ENCODE results near the gene PCK2. TPM values are rescaled to one million over a fixed set of nuclear protein-coding genes. Genes with fewer than 3 reads are reported as not detected.

Gene PCK2
- polyA plus RNA-seq, 1 donor from 2014 or later: 1.2 TPM

DNA sequence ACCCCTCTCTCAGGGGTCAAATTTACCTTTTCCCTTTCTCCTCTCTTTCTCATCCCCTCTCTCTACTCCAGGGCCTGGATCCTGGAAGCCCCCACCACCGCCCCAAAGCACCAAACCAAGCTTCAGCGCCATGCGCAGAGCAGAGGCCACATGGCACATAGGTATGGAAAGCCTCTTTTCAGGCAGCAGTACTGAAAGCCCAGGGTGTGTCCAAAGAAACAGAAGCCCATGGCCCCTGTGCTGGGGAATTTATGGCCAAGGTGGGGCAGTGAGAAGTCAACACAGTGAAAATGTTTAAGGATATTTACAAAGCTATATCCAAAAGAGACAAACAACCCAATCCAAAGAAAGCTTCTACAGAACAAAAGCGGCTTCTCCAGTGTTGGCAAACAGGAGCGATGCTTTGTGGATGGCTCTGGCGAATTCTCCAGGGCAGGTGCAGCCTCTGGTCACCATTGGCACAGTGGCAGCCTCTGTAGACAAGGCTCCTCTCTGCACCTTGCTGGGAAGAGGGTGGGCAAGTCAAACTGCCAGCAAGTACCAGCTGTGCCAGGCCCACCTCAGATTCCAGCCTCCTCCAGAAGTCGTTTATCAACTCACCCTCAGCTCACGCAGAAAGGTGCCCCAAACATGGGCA is 27.5 kb upstream of the PCK2 start:
- Histone ChIP-seq H3K36me3 (ENCODE audit: insufficient read depth, low read length) (no peaks in the 10 kb centered on the region), H2AFZ (ENCODE audit: low read depth, low read length) (no peak overlapping the region), H4K20me1 (ENCODE audit: insufficient read depth) (no peaks in the 10 kb centered on the region), H3K9me3 (ENCODE audit: low read length) (no peaks in the 10 kb centered on the region), H3K9ac (ENCODE audit: low read length) (no peak overlapping the region), H3K4me3 (ENCODE audit: low read length) (no peak overlapping the region), H3K27ac (ENCODE audit: low read length) (no peak overlapping the region), H3F3A (ENCODE audit: insufficient read depth, low read length, poor library complexity, severe bottlenecking) (no peaks in the 10 kb centered on the region), H3K9me2 (ENCODE audit: insufficient read depth, low read length) (no peaks in the 10 kb centered on the region), H3K79me2 (replicated peaks; ENCODE audit: insufficient read depth, low read length) (no peaks in the 10 kb centered on the region), H3K27me3 (ENCODE audit: insufficient read depth, low read depth, low read length) (no peaks in the 10 kb centered on the region), H3K4me2 (ENCODE audit: low read length) (no peak overlapping the region)
- TF ChIP-seq SMC3 (conservative IDR thresholded peaks at IDR 0.05; ENCODE audit: poor library complexity) (no peak), EZH2 (IDR thresholded peaks at IDR 0.05; ENCODE audit: borderline replicate concordance, insufficient read depth, low read length, poor library complexity, severe bottlenecking) (no peak), EP300 (conservative IDR thresholded peaks at IDR 0.05; ENCODE audit: poor library complexity, severe bottlenecking) (no peak), TAF1 (IDR thresholded peaks at IDR 0.05; ENCODE audit: low read depth) (no peak), POLR2AphosphoS5 (IDR thresholded peaks at IDR 0.05) (no peak), RAD21 (conservative IDR thresholded peaks at IDR 0.05) (no peak), MXI1 (conservative IDR thresholded peaks at IDR 0.05; ENCODE audit: poor library complexity, severe bottlenecking) (no peak)
- TF ChIP-seq, protein P1, sequence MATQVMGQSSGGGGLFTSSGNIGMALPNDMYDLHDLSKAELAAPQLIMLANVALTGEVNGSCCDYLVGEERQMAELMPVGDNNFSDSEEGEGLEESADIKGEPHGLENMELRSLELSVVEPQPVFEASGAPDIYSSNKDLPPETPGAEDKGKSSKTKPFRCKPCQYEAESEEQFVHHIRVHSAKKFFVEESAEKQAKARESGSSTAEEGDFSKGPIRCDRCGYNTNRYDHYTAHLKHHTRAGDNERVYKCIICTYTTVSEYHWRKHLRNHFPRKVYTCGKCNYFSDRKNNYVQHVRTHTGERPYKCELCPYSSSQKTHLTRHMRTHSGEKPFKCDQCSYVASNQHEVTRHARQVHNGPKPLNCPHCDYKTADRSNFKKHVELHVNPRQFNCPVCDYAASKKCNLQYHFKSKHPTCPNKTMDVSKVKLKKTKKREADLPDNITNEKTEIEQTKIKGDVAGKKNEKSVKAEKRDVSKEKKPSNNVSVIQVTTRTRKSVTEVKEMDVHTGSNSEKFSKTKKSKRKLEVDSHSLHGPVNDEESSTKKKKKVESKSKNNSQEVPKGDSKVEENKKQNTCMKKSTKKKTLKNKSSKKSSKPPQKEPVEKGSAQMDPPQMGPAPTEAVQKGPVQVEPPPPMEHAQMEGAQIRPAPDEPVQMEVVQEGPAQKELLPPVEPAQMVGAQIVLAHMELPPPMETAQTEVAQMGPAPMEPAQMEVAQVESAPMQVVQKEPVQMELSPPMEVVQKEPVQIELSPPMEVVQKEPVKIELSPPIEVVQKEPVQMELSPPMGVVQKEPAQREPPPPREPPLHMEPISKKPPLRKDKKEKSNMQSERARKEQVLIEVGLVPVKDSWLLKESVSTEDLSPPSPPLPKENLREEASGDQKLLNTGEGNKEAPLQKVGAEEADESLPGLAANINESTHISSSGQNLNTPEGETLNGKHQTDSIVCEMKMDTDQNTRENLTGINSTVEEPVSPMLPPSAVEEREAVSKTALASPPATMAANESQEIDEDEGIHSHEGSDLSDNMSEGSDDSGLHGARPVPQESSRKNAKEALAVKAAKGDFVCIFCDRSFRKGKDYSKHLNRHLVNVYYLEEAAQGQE (IDR thresholded peaks at IDR 0.05; ENCODE audit: borderline replicate concordance): no peak
- TF ChIP-seq, protein P2, sequence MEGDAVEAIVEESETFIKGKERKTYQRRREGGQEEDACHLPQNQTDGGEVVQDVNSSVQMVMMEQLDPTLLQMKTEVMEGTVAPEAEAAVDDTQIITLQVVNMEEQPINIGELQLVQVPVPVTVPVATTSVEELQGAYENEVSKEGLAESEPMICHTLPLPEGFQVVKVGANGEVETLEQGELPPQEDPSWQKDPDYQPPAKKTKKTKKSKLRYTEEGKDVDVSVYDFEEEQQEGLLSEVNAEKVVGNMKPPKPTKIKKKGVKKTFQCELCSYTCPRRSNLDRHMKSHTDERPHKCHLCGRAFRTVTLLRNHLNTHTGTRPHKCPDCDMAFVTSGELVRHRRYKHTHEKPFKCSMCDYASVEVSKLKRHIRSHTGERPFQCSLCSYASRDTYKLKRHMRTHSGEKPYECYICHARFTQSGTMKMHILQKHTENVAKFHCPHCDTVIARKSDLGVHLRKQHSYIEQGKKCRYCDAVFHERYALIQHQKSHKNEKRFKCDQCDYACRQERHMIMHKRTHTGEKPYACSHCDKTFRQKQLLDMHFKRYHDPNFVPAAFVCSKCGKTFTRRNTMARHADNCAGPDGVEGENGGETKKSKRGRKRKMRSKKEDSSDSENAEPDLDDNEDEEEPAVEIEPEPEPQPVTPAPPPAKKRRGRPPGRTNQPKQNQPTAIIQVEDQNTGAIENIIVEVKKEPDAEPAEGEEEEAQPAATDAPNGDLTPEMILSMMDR (IDR thresholded peaks at IDR 0.05; ENCODE audit: poor library complexity, severe bottlenecking): no peak

DNA sequence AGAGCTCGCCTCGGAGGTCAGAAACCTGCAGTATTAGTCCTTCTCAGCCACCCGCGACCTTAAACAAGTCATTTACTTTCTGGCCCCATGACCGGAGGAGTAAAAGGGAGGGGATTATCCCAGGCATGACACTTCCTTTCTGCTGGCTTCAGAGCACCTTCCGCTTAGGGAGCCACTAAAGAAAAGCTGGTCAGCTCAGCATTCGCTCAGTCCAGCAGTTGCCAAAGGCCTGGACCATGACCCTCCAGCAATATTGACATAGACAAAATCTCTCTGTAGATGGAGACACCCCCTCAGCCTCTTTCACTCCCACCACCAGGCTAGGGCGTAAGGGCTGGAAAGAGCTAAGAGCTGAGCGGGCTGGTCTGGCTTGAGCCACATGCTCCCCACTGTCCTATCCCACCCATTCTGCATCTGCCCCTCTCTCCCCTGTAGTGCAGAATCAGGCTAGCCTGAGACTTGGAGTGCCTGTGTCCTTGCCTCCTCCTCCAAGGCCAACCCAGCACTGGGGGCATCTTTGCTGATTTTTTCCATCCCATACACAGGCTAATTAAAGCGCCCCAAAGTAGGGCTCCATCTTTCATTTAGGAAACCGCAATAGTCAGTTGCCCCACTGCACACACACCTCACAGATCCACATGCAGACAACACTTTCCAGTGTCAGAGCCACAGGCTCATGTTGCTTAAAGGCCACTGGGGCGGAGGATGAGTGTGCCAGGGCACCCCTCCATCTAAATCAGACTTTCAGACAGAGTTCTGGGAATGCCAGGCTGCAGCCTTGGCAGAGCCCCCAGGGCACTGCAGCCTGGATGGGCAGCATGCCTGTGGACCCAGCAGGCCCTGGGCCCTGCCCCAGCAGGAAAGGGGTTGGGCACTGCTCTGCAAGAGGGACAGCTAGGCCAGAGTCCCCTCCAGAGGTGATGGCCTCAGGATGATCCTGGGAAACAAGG is 26.7 kb upstream of the PCK2 start:
- Histone ChIP-seq H3K4me3 (ENCODE audit: low read length) (no peak overlapping the region), H4K20me1 (ENCODE audit: insufficient read depth) (no peaks in the 10 kb centered on the region), H3K27ac (ENCODE audit: low read length) (no peak overlapping the region), H3K79me2 (replicated peaks; ENCODE audit: insufficient read depth, low read length) (no peaks in the 10 kb centered on the region), H3K4me2 (ENCODE audit: low read length) (no peak overlapping the region), H2AFZ (ENCODE audit: low read depth, low read length) (no peak overlapping the region), H3K9ac (ENCODE audit: low read length) (no peak overlapping the region), H3K9me3 (ENCODE audit: low read length) (no peaks in the 10 kb centered on the region), H3K9me2 (ENCODE audit: insufficient read depth, low read length) (no peaks in the 10 kb centered on the region), H3K27me3 (ENCODE audit: insufficient read depth, low read depth, low read length) (no peaks in the 10 kb centered on the region), H3F3A (ENCODE audit: insufficient read depth, low read length, poor library complexity, severe bottlenecking) (no peaks in the 10 kb centered on the region), H3K36me3 (ENCODE audit: insufficient read depth, low read length) (no peaks in the 10 kb centered on the region)
- no peak for TF ChIP-seq EP300 (conservative IDR thresholded peaks at IDR 0.05; ENCODE audit: poor library complexity, severe bottlenecking)
- no peak for TF ChIP-seq MXI1 (conservative IDR thresholded peaks at IDR 0.05; ENCODE audit: poor library complexity, severe bottlenecking)
- TF ChIP-seq EZH2 (IDR thresholded peaks at IDR 0.05; ENCODE audit: borderline replicate concordance, insufficient read depth, low read length, poor library complexity, severe bottlenecking): no peak
- no peak for TF ChIP-seq POLR2AphosphoS5 (IDR thresholded peaks at IDR 0.05)
- TF ChIP-seq, protein P2 (IDR thresholded peaks at IDR 0.05; ENCODE audit: poor library complexity, severe bottlenecking): no peak
- TF ChIP-seq, protein P1 (IDR thresholded peaks at IDR 0.05; ENCODE audit: borderline replicate concordance): no peak
- TF ChIP-seq SMC3 (conservative IDR thresholded peaks at IDR 0.05; ENCODE audit: poor library complexity): no peak
- TF ChIP-seq RAD21 (conservative IDR thresholded peaks at IDR 0.05): no peak
- no peak for TF ChIP-seq TAF1 (IDR thresholded peaks at IDR 0.05; ENCODE audit: low read depth)

Measured in neural cell (in vitro differentiated cells).